ENCODE results near the gene SRPK2.

SRPK2 gene

GRCh38 chr7:105086850-105087249 lies 301.9 kb downstream of the SRPK2 start:
- Mint-ChIP-seq H3K4me1 (no peaks in the 10 kb centered on the region), H3K36me3 (ENCODE audit: low read depth) (peaks cover 68% of the 10 kb centered on the region), H3K27ac (no peak overlapping the region), H3K4me3 (no peak overlapping the region), H3K27me3 (ENCODE audit: low read depth, poor library complexity) (peaks cover 3% of the 10 kb centered on the region), H3K9me3 (no peaks in the 10 kb centered on the region)
- TF ChIP-seq CTCF (IDR thresholded peaks at IDR 0.05): no peak
- no peak for DNase-seq

- TF ChIP-seq CTCF (IDR thresholded peaks at IDR 0.05): no peak
- no peak overlapping the region for H3K4me3 Mint-ChIP-seq
- H3K4me1 Mint-ChIP-seq: no peaks in the 10 kb centered on the region
- no peak for DNase-seq
- no peaks in the 10 kb centered on the region for H3K9me3 Mint-ChIP-seq
- H3K36me3 Mint-ChIP-seq (ENCODE audit: low read depth): peaks cover 75% of the 10 kb centered on the region
- H3K27me3 Mint-ChIP-seq (ENCODE audit: low read depth, poor library complexity): peaks cover 3% of the 10 kb centered on the region
- H3K27ac Mint-ChIP-seq: no peak overlapping the region
These were observed 304.1 kb downstream of the SRPK2 start for GRCh38 chr7:105084581-105084980.

GRCh38 chr7:105079348-105079747 lies 309.4 kb downstream of the SRPK2 start:
- Mint-ChIP-seq H3K9me3 (no peaks in the 10 kb centered on the region), H3K27me3 (ENCODE audit: low read depth, poor library complexity) (no peaks in the 10 kb centered on the region), H3K36me3 (ENCODE audit: low read depth) (peaks cover 97% of the 10 kb centered on the region), H3K4me1 (no peaks in the 10 kb centered on the region), H3K4me3 (no peak overlapping the region), H3K27ac (no peak overlapping the region)
- TF ChIP-seq CTCF (IDR thresholded peaks at IDR 0.05): no peak
- no peak for DNase-seq

GRCh38 chr7:105073143-105073542 lies 315.6 kb downstream of the SRPK2 start:
- peaks cover 86% of the 10 kb centered on the region for H3K36me3 Mint-ChIP-seq (ENCODE audit: low read depth)
- TF ChIP-seq CTCF (IDR thresholded peaks at IDR 0.05): no peak
- no peaks in the 10 kb centered on the region for H3K9me3 Mint-ChIP-seq

GRCh38 chr7:105068886-105069285 lies 319.8 kb downstream of the SRPK2 start:
- no peak overlapping the region for H3K4me3 Mint-ChIP-seq
- H3K36me3 Mint-ChIP-seq (ENCODE audit: low read depth): peaks cover 66% of the 10 kb centered on the region
- DNase-seq: no peak
- H3K4me1 Mint-ChIP-seq: peaks cover under 1% of the 10 kb centered on the region
- H3K27me3 Mint-ChIP-seq (ENCODE audit: low read depth, poor library complexity): no peaks in the 10 kb centered on the region
- H3K27ac Mint-ChIP-seq: no peak overlapping the region
- no peak for TF ChIP-seq CTCF (IDR thresholded peaks at IDR 0.05)
- no peaks in the 10 kb centered on the region for H3K9me3 Mint-ChIP-seq

More at GRCh38 chr7:105073143-105073542, 315.6 kb downstream of the SRPK2 start:
- no peaks in the 10 kb centered on the region for H3K27me3 Mint-ChIP-seq (ENCODE audit: low read depth, poor library complexity)
- H3K4me1 Mint-ChIP-seq: no peaks in the 10 kb centered on the region
- no peak overlapping the region for H3K4me3 Mint-ChIP-seq
- no peak overlapping the region for H3K27ac Mint-ChIP-seq
- DNase-seq: no peak

- Mint-ChIP-seq H3K9me3 (no peaks in the 10 kb centered on the region), H3K4me1 (peaks cover 8% of the 10 kb centered on the region), H3K36me3 (ENCODE audit: low read depth) (peaks cover 70% of the 10 kb centered on the region), H3K4me3 (no peak overlapping the region), H3K27me3 (ENCODE audit: low read depth, poor library complexity) (no peaks in the 10 kb centered on the region), H3K27ac (no peak overlapping the region)
- no peak for TF ChIP-seq CTCF (IDR thresholded peaks at IDR 0.05)
- no peak for DNase-seq
These were observed 321.0 kb downstream of the SRPK2 start for GRCh38 chr7:105067691-105068090.
